Stimulated activated CD4-positive, alpha-beta T cell treated with anti-CD3 and anti-CD28 coated beads, Interleukin-15, amount 100 ng/mL, for 48 hours (primary cell): Measurements from ENCODE around the gene PLXNB1.
"Not testable (repeated sequence)": the region's sequence is repeated elsewhere in the genome, so short reads cannot be mapped to it uniquely, and the experiment has no call there.

Source experiments
- DNase-seq, 2 donors: peaks; one replicate each; pipeline ENCODE4 v3.0.0-alpha.2; 2020; ENCODE audit warnings: low read depth in 2 of 2

Gene PLXNB1

DNA sequence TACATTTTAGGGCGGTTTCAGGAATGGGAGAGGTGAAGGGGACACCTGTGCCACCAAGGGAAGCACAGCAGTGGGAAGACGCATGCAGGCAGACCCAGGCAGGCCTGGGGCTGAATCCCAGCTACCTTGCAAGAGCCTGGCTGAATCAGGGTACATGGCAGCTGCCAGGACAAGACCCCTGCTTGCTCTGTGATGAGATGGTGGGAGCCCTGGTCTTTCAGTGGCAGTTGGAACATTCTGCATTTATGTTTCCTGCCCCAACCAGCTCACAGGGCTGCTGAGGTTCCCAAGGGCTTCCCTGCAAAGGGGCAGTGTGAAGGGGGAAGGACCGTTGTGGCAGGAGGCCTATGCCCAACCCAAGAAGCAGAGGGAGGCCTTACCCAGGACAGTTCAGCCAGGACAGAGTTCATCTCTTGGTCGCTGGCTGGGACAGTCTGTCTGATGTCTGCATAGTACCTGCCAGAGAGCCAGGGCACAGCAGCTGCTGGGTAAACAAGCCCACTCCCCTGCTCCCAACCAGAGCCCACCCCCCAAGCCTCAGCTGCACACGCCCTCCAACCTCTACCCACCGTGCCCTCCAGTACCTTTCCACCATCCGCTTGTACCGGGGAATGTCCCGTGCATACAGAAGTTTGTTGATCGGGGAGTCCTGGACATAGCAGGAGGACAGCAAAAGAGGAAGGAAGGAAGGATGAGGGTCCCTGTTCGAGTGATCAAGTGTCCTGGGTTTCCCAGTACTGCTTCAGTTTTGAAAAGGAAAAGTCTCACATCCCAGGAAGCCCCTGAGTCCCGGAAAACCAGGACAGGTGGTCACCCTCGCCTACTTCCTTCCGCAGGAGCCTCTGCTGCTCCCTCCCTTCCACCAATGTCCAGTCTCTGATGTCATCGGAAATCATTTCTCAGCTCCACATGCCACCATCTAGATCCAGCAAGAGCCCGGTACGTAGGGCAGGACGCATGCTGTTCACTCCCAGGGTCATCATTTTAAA is 23.1 kb downstream of the PLXNB1 start:
- DNase-seq, result no peak

DNA sequence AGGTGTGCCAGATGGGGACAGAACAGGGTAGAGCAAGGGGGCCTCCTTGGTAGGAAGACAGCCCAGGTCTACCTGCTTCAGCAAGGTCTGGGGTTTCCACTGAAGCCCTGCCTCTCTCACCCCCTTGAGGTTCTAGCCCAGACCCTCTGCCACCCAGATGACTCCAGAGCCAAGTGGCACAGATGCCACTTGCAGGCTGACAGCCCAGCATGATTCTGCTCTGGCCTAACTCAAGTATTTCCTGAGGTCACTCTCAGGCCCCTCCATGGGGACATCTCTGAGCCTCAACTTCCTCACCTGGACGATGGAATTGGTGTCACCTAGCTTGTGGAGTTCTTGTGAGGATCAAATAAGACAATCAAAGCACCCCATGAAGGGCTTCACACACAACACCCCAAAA is 23.9 kb downstream of the PLXNB1 start:
- DNase-seq, result no peak

DNA sequence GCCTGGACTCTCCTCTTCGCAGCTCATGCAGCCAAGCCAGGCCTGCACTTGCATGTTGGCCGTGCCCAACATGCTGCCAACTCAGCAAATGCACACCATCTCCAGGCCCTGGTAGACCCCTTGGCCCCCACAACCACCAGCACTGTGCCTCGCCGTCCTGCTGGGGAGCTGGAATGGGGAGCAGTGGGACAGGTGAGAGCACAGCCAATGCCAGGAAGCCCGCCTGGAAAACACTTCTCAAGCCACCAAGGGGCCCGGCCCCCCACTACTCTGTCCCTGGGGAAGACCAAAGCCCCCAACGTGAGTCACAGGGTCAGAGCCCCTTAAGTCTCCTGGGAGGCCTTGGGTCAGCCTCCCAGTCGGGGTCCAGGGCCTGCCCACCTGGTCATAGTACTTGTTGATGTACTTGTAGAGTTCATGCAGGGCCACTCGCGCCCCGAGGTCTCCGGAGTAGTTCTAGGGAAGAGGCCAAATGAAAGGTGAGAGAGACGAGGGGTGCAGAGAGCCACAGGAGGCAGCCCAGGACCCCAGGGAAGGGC is 24.5 kb downstream of the PLXNB1 start:
- no peak for DNase-seq

DNA sequence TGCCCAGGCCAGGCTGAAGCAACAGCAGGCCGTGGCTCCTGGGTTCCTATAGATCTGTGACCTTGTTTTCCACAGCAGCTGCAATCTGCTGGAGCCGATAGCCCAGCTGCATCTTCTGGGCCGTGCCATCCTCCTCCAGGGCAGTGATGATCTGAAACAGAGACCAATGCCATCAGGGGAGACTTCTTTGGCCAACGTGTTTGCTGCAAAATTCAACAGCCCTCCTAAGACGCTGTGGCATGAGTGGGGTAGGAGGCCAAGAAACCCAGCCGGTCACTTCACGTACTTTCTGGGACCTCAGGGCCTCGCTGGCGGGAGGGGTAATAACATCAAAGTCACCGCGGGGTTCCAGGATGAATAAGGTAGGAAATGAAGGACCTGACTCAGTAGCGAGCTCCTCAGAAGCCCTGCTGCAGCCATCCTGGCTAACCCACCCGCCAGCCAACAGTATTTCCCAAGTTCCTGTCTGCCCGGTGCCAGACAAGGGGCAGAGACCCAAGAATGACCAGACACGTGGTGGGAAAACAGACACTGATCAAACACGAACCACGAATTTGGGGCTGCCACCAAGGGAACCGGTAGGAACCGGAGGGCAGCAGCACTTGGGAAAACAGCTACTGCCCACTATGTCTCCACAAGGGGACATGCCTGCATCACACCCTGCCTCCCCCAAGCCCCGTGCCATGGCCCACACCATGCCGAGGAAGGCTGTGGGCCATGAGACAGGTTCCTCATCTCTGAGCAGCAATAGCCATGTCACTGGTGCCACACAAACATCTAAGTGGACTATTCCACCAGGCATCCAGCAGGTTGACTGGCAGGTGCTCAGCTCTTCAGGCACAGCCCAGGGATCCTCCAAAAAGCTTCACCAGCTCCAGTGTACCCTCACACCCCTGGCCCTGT is 25.2 kb downstream of the PLXNB1 start:
- DNase-seq, result no peak

DNA sequence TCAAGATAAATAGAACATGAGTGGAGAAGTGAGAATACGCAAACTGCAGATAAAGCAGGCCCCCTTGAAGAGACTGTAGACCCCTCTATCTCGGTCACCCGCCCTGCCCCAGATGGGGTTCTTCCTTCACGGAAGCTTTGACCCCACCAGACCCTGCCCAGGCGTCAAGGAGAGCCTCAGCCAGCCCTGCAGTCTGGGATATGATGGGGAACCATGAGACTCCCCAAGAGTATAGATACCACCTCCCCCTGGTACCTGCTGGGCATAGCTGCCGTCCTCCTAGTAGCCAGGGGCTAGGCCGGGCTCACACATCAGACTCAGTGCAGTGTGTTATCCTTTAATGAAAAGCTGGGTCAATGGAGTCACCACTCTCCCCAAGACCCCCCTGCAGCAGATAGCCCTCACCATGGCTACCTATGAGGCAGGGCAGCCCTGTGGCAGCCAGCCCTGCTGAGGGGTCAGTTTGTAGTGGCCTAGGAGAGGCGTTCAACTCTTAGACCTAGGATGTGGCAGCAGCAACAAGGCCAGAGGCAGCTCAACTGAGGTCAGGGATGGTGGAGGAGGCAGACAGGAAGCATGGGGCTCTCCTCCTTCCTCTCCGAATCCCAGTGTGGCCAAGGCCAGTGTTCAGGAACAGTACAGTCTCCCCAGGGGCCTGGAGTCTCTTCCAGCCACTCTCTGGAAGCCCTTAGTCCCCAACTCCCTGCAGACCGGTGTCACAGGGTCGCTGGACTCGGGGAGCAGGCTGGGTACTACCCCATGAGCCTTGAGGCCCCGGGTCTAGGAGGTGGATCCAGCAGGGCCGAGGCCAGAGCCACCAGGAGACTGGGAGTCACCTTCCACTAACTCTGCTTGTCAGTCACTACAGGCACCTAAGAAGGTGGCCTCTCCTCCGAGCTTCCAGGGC is 26.1 kb downstream of the PLXNB1 start:
- no peak for DNase-seq

DNA sequence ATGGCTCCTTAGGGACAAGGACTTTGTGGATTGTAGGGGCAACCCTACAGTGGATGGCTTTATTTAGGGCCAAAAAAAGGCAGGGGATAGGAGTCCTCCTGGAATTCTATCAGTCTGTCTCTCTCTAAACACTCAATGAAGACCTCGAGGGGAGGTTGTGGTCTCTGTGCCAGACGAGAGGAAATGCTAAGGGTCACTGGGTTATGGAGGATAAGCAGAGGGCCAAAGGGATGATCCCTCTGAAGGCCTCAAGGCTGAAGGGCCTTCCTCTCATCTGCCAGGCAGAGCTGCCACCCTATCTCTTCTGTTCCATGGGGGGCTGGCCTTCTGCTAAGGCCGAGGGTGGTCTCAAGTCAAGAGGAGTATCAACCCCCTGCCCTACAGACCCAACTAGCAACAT is 27.0 kb downstream of the PLXNB1 start:
- no peak for DNase-seq

DNA sequence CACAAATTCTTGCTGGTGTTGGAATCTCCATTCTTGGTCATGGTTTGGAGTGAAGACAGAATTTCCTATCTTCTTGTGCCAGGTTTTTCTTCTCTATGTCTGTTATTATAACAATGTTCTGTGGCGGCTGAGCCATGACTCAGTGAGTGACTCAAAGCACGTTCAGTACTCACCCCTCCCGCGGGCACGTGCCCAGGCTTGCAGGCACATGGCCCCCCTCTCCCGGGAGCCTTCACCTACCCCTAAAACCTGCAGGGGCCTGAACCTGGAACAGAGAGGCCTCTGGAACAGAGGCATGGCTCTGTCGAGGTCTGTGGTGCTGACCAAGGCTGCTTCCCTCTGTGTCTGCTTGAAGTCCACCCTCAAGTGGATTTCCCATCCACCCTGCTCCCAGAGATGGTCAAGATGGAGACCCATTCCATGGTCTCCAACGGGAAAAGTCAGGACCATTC is 27.6 kb downstream of the PLXNB1 start:
- no peak for DNase-seq

DNA sequence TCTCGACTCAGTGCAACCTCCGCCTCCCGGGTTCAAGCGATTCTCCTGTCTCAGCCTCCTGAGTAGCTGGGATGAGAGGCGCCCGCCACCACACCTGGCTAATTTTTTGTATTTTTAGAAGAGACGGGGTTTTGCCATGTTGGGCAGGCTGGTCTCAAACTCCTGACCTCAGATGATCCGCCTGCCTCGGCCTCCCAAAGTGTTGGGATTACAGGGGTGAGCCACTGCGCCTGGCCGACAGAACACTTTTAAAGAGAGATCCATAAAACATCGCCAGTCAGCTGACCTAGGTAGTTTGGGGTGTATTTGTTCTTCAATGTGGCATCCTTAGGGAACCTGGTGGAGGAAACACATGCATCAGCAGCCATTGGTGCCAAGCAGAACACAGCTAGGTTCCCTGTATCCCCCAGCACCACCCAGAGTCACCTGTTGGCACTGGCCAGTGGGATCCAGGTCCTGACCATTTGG is 28.4 kb downstream of the PLXNB1 start:
- DNase-seq, result not testable (repeated sequence)

DNA sequence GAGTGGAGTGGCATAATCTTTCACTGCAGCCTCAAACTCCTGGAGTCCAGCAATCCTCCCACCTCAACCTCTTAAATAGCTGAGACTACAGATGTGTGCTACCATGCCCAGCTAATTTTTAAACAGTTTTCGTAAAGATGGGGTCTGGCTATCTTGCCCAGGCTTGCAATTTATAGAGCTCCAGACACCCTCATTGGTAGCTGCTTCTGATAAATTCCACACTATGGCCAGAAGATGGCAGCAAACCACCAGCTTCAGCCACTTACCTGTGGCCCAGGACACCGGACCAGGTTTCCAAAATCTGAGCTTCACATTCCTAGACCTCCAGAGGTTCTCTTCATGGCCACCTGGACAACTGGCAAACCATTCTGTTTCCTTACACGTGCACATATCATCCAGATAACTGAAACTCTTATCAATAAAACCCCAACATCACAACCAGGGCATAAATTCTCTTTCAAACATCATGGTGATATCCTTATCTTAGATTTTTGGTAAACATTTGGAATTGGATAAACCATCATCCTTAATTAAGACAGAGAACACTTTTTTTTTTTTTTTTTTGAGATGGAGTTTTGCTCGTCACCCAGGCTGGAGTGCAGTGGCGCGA is 29.0 kb downstream of the PLXNB1 start:
- DNase-seq, result peak; percentile 30 to 47

DNA sequence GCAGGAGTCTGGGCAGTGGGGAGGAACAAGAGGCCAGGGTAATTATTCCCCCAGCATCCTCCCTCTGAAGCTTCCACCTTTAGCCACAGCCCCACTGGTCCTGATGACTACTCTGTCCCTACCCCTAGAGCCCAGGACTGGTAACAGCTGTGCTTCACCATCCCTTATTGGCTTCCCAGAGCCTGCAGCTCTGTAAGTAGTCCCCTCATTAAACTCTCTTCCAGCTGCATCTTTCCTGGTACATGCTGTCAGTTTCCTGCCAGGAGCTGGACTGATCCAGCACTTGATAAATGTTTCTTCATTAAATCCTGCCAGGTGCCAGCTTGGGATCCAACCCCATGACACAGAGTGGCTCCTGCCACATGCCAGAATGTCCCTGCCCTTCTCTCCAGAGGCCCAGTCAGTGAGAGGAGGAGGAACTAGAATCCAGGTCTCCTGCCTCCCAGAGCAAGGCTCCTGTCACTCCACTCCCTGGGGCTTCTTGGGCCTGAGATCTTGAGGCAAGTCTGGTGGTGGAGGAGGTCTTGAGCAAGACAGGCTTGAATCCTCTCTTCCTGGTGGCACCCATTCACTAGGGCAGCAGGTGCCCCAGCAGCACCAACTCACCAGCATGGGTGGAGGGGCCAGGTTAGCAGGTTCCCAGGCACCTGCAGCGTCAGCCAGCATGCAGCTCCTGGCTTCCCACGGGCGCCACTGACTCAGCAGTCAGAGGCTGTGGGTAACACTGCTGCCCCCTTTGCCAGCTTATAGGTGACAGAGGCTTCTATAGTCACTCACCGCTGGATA is 30.3 kb downstream of the PLXNB1 start:
- no peak for DNase-seq

DNA sequence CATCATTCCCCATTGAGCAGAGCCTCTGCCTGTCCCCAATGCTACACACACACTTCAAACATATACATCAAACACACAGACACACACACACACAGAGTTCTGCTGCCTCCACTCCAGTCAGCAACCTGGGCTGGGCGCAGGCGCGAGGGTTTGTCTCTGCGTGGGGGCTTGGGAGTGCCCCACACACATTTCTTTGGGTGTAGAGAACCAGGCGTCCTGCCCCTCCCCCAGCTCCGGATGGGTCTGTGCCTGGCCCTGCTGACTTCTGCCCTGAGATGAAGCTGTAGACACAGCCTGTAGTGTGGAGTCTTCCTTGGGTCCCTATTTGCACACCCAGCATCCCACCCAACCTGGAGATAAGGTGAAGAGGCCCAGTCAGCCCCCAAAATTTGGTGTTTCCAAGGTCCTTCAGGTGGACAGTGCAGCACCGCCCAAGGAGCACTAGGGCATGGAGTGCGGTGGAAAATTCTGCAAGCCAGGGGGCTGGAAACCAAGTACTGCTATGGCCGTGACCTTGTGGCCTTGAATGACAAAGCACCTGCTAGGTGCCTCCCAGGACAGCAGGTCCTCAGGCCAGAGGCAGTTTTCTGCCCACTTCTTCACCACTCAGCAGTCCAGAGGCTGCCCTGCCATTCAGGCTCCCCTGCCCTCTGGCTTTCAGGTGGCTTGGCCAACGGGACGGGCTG is 31.0 kb downstream of the PLXNB1 start:
- no peak for DNase-seq

DNA sequence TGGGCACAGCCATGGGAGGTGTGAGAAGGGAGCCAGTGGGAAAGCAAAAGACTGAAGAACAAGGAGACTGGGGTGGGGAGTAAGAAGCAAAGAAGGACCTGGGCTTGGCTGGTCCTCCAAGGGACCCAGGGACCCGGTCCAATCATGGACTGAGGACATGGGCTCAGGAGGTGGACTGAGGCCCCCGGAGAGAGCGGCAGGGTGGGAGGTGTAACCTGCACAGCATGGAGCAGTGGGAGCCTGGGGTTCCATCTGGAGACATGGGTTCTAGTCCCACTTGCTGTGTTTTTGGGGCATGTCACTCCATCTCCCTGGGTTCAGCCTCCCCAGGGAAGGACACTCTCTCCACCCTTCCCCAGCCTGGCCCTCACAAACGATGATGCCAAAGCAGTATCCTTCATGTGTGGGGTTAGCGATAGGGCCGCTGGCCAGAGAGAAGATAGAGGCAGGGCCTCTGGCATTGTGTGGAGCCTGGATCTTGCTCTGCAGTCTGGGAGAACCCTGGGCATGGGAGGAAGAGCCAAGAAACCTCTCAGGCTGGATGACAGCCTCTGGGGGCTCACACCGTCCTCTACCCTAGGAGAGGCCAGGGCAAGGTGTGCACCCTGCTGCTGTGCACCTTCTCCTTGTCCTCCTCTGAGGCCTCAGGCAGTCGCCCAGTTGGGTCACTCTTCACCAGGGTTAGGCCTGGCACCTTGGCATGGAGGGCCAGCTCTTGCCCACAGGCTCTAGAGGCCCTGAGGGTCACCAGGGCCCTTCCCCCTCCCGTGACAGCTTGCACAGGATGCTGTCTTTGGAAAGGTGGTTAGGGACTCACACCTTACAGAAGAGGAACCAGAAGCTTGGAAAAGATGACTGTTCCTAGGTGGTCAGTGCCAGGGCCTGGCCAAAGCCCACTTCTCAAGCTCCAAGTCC is 31.9 kb downstream of the PLXNB1 start:
- no peak for DNase-seq

DNA sequence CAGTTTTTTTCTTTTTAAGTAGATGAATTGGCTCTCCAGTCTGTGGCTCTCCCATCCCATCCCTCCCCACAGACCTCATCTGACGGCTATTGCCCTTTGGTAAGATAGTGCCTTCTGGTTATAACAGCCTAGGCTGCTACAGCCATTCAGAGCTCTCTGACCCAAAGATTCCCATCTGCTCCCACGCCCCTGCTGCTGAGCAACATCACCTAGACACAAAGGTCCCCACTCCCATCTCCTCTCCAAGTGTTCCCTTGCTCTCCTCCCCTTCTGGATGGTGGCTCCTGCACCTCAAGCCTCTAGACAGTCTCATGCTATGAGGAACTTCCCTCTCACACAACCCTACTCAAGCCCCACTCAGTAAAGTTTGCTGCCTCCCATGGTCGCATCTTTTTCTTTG is 34.2 kb downstream of the PLXNB1 start:
- DNase-seq, result no peak

DNA sequence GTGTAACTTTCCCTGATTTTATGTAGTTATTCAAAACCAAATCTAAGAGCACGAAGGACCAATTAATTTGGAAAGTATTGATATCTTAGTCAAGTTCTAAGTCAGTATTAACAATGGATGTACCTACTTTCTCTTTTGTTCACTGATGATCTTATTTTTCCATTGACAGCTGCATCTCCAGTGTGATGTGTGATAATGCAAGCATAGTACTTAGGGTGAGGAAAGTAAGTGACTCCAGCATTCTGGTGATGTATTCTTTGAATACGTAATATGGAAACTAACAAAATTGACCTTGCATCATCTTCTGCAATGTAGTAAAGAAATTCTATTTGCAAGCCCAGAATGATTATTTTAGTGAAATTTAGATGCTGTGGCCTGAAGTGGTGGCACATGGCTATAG is 35.5 kb downstream of the PLXNB1 start:
- no peak for DNase-seq

DNA sequence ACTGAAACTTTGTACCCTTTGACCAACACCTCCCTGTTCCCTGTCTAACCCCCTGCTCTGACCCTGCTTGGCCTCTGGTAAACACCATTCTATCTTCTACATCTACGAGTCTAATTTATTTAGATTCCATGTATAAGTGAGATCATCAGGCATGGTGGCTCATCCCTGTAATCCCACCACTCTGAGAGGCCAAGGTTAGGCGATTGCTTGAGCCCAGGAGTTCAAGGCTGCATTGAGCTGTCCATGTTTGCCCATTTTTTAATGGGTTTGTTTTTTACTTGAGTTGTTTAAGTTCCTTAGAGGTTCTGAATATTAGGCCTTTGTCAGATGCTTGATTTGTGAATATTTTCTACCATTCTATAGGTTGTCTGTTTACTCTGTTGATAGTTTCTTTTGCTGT is 40.9 kb downstream of the PLXNB1 start:
- DNase-seq, result no peak

DNA sequence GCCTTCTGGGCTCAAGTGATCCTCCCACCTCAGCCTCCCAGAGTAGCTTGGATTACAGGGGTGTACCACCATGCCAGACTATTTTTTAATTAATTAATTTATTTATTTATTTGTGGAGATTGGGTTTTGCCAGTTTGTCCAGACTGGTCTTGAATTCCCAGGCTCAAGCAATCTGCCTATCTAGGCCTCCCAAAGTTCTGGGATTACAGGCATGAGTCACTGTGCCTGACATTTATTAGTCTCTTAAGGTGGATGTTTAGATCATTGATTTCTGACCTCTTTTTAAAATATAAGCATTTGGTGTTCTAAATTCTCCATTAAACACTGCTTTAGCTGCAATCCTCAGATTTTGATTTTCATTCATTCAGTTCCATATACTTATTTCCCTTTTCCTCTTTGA is 42.3 kb downstream of the PLXNB1 start:
- no peak for DNase-seq

DNA sequence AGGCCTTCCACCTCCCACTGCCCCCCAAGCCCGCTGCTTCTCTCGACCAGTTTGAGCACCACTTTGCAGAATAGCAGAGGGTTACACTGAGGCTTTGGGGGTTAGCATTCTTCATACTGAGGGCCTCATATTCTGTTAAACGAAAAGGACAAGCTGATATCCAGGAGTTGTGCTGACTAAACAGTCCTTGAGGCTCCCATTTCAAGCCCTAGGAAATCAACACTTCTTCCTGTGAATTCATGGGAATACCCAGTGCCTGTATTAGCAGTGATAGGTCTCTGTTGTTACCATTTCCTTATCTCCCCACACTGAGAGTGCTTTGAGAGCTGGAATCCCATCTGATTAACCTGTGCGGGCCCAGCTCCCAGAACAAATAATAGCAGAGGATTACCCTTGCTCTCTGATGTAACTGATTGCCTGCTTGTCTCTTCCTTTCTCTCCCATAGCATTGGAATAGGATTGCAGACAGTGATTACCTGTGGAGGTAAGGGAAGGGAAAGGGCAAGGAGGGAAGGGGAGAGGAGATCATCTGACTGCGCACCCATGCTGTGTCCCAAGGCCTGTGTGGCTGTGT is 56.9 kb downstream of the PLXNB1 start:
- no peak for DNase-seq

DNA sequence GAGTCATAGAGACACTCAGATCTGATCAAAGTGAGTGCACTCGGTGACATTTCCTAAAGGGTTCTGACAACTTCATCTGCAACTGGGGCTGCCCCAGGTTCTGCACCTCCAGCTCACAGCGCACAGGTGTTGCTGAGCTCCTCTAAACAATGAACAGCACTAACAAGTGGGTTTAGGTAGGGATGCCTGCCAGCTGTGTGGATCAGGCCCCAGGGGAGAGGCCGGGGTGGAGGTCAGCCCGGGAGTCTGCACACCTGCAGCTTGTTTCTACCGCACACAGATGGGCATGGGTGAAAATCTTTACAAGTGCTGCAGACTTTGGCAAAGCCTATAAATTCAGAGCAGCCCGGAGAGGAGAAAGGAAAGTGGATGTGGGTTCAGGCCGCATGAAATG is 57.5 kb downstream of the PLXNB1 start:
- no peak for DNase-seq
